ENCODE measurements around the gene KIAA0753.

KIAA0753 gene

GRCh38 chr17:6569370-6570285 is 70.9 kb downstream of the KIAA0753 start:
- no peak for DNase-seq (ENCODE audit: low read depth)

DNA sequence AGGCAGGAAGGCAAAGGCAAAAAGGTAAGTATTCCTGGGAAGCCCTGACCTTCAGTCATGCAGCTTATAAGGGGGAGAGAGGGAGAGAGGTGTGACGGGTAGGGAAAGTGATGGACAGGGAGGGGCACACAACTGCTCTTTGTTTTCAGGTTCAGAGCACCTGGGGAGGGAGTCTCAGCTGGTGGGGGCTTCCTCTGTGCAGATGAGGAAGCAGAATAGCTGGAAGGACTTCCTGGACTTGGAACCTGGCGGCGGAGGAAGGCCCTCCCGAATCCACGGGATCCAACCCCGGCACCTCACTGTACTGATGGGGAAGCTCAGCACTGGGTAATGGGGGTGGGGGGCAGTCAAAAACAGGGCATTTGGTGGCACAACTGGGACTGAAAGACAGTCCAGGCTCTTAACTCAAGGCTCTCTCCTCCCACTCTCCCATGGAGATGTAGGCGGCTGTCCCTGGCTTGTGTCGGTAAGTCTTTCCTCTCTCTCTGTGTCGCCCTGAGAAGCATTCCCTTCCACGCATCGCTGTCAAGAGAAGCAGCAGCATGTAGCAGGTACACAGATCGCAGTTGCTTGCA is 72.2 kb downstream of the KIAA0753 start:
- no peak for DNase-seq (ENCODE audit: low read depth)

DNA sequence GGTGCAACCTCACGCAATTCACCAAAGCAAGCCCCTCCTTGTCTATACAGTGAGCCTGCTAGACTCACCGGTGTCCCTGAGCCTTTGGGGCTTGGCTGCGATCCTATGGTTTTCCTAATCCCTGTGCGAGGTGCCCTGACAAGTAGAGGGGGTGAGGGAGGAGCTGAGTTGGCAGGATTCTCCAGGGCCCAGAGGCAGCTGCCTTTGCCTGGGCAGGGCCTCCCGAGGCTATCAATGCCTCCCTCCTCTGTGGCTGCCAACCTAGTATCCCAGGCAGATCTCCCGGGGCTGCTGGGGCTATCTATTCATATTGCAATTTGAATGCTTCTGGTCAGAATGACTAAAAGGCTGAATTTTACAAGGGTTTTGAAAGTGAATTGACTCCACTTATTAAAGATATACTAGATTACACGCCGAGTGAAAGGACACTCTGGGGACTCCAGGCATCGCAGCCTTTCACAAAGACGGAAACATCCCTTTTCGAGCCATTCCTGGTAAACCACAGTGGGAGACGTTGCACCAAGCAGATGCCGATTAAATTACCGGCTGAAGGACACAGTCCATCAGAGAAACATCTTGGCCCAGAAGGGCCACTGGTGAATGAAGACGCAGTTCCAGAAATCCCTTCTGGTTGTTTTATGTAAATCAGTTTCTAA is 72.9 kb downstream of the KIAA0753 start:
- no peak for DNase-seq (ENCODE audit: low read depth)

DNA sequence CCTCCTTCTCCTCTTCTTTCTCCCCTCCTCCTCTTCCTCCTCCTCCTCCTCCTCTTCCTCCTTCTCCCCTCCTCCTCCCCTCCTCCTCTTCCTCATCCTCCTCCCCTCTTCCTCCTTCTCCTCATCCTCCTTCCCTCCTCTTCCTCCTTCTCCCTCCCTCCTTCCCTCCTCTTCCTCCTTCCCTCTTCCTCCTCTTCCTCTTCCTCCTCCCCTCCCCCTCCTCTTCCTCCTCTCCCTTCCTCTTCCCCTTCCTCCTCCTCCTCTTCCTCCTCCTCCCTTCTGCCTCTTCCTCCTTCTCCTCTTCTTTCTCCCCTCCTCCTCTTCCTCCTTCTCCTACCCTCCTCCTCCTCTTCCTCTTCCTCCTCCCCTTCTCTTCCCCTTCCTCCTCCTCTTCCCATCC is 79.1 kb downstream of the KIAA0753 start:
- DNase-seq (ENCODE audit: low read depth), result no peak

DNA sequence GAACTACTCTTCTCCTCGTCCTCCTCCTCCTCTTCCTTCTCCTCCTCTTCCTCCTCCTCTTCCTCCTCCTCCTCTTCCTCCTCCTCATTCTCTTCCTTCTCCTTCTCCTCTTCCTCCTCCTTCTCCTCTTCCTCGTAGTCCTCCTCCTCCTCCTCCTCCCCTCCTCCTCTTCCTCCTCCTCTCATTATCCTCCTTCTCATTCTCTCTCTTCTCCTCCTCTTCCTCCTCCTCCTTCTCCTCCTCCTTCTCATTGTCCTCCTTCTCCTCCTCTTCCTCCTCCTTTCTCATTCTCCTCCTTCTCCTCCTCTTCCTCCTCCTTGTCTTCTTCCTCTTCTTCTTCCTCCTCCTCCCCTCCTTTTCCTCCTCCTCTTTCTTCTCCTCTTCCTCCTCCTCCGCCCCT is 80.0 kb downstream of the KIAA0753 start:
- DNase-seq (ENCODE audit: low read depth), result no peak

GRCh38 chr17:6559753-6560215 is 80.7 kb downstream of the KIAA0753 start:
- no peak for DNase-seq (ENCODE audit: low read depth)

DNA sequence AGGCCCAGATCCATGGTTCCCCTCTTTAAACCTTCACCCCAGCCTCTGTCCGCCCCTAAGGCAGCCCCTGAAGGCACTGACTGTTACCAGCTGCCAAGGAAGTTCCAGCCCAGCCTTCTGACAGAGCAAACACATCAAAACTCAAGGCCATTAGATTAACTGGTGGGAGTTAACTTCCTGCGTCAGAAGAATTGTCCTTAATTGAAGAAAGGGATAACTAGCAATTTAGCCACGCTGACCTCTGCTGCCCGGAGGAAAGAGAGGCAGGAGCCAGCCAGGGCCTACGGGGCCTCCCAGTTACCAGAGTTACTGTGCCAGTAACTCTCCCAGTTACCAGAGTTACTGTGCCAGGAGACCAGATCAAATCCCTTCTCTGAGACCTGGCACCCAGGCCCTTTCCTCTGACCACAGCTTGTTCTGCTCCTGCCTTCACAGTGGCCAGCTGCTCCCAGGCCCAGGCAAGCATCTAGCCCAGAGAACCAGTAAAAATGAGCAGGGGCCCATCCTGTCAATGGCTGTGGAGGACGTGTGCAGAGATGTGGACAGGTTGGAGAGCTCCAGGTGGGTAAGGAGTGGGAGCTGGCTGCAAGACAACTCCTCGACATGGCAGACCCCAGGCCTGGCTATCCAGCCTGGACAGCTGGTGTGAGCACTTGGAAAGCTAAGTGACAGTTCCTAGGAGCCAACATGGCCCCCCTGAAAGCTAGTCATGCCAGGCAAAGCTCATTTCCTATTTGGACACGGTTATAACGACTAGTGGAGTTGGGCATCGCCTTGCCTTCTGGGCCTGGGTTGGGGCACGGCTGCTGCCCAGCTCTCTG is 81.4 kb downstream of the KIAA0753 start:
- DNase-seq (ENCODE audit: low read depth), result no peak

- no peak for DNase-seq (ENCODE audit: low read depth)
These were observed 82.2 kb downstream of the KIAA0753 start for GRCh38 chr17:6558276-6558675.

GRCh38 chr17:6557040-6557438 is 83.5 kb downstream of the KIAA0753 start:
- no peak for DNase-seq (ENCODE audit: low read depth)

DNA sequence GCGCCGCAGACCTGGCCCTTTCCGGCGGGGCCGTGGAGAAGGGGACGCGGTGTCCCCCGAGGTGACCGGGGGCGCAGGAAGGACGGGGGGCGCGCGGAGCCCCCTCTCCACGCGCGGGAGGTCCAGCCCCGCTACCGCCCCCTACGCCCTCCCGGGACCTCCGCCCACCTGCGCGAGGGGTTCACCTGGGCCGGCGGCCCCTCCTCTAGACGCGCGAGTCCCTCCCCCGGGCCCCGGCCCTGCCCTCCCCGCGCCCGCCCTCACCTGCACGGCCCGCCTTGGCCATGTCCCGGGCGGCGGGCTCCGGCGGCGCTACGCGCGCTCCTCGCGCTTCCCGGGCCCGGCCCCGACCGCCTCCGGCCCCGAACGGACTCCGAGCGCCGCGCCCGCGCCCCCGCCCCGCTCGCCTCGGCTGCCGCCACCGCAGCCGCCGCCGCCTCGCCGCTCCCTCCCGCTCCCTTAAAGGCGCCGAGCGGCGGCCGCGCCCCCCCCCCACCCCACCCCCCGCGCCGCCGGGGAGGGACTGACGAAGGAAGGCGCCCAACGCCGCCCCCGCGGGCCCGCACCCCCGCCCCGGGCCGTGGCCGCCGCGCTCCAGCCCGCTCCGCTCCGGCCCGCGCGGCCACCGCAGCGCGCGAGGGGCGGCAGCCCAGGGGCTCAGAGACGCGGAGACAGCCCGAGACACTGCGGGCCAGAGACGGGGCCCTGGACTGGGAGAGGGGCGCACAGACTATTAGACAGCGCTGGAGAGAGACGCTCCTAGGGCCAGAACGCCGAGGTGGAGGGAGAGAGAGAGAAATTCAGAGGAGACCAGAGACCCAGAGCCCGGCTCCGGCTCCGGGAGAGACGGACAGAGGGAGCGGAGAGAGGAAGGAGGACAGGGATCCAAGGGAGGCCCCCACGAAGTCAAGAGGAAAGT is 84.1 kb downstream of the KIAA0753 start, which contains the start of gene PITPNM3:
Gene PITPNM3, minus strand, starts transcription at position 435 of the 919 bp plus-strand sequence. Its CDS starts 149 bp downstream, at position 286.
- DNase-seq (ENCODE audit: low read depth), result no peak

DNA sequence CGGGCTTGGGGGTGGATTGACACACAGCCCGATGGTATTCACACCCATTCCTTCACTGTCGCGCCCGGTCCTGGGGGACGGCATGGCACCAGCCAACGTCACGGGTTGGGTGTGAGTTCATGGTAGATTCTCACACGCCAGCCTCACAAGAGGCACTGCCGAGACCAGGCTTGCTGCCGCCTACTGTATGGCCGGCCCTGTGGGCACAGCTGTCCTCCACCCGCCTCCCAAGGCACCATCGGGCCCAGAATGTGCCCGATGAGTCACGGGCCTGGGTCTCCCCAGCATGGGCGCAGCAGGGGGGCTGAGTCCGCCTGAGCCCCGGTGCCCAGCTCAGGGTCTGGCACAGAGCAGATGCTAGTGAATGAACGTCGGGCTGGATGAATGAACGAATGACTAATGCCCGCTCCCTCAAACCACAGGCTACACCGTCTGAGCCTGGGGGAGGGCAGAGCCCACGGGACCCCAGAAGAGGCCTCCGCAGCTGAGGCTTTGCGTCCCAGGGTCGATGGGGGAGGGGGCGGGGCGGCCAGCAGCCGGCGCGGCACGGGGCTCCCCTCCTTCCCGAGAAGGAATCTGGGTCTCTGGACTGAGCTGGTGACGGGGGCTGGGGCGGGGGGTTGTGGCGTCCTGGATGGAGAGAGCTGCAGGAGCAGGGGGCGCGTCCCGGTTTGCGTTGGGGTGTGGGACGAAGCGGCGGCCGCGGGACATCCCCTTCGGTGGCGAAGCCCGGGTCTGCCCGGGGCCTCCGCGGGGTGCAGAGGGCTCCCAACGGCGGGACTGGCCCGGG is 85.0 kb downstream of the KIAA0753 start:
- DNase-seq (ENCODE audit: low read depth), result peak; percentile 47

GRCh38 chr17:6554871-6555330 is 85.6 kb downstream of the KIAA0753 start:
- DNase-seq (ENCODE audit: low read depth), result no peak

- no peak for DNase-seq (ENCODE audit: low read depth)
These were observed 86.2 kb downstream of the KIAA0753 start for GRCh38 chr17:6554342-6554741.

DNA sequence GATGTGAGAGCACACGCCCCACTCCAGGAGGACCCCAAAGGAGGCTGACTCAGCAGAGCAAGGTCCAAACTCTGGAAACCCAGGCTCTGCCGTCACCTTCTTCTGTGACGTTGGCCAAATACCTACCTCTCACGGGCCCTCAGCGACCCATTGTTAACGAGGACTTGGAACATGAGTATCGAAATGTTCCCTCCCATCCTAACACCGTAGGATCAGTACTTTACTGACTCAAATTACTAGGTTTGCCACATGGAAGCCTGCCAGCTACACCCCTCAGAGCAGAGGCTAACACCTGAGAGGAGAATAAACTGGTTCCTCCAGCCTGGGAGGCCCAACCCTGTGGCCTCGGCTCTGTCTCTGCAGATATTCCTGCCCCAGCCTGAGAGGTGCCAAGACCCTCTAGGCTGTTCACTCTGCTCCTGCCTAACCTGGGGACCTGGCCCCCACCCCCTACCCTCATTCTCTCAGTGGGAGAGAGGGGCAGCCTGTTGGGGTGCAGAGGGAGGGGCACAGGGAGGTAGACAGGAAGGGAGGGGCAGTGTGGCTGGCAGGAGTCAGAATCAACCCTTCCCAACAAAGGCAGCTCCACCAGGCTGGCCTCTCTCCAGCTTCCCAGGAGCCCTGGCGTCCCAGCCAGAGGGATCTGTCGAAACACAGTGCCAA is 88.5 kb downstream of the KIAA0753 start:
- no peak for DNase-seq (ENCODE audit: low read depth)

DNA sequence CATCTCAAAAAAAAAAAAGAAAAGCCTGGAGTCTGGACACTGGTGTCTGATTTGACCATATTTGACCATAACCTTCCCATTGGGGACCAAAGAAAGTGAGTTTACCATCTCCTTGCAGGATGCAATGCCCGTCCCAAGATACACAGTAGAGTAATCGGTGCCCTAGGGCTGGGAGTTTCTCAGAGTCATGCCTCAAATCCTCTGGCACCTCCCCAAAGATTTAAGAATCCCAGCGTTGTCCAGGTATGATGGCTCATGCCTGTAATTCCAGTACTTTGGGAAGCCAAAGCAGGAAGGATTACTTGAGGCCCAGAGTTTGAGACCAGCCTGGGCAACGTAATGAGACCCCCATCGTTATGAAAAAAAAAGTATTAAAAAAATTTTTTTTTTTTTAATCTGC is 89.2 kb downstream of the KIAA0753 start:
- DNase-seq (ENCODE audit: low read depth), result no peak

DNA sequence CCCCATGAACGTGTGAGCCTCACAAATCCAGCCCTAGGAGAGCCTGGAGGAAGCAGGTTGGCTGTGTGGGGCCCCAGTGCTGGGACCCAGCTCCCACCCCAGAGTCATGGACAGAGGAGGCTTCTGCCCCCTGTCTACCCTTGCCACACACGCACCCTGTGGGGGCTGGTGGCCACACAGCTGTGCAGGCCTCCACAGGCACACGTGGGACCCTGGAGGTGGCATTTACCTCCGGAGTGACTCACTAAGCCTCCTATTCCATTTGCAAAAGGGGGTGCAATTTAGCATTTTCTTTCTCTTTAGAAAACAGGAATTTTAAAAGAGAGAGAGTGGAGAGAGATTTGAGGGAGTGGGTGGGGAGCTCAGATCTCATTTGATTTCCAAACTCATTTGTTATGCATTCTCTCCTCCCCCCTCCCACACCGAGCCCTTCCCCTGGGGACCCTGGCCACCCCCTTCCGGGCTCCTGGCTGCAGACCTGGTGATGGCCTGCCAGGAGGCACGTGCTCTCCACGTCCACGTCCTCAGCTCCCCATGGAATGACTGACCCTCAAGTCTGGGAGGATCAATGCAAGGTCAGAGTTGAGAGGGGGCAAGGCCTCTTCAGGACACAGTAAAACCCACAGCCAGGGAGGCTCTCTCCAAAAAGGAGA is 91.0 kb downstream of the KIAA0753 start:
- no peak for DNase-seq (ENCODE audit: low read depth)

GRCh38 chr17:6548578-6549330 is 91.8 kb downstream of the KIAA0753 start:
- DNase-seq (ENCODE audit: low read depth), result no peak

DNA sequence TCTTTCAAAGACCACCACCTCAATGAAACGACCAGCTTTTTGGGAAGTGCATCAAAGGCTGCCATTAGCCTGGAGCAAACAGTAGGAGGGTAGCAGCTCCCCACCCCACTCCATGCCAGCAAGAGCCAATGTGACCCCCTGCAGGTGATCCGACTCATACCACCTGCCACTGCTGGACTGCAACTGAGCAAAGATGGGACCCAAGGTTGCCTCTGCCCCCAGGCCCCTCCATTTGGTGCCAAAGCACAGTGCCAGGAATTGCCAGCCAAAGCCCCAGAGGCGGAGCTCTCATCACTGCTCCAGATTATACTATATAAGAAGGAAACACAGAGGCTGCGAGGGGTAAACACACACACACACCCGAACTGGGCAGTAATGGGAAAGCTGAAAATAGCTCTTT is 92.5 kb downstream of the KIAA0753 start:
- no peak for DNase-seq (ENCODE audit: low read depth)

All from iris pigment epithelial cell (primary cell).